Islet of Langerhans (tissue), 1 donor: Measurements from ENCODE around the gene NEAT1.

Source experiments
- FAIRE-seq: peaks from one replicate; lab custom pipeline; 2011; peaks lifted over from hg19 to GRCh38; lab: Jason Lieb, UNC

Gene NEAT1

DNA sequence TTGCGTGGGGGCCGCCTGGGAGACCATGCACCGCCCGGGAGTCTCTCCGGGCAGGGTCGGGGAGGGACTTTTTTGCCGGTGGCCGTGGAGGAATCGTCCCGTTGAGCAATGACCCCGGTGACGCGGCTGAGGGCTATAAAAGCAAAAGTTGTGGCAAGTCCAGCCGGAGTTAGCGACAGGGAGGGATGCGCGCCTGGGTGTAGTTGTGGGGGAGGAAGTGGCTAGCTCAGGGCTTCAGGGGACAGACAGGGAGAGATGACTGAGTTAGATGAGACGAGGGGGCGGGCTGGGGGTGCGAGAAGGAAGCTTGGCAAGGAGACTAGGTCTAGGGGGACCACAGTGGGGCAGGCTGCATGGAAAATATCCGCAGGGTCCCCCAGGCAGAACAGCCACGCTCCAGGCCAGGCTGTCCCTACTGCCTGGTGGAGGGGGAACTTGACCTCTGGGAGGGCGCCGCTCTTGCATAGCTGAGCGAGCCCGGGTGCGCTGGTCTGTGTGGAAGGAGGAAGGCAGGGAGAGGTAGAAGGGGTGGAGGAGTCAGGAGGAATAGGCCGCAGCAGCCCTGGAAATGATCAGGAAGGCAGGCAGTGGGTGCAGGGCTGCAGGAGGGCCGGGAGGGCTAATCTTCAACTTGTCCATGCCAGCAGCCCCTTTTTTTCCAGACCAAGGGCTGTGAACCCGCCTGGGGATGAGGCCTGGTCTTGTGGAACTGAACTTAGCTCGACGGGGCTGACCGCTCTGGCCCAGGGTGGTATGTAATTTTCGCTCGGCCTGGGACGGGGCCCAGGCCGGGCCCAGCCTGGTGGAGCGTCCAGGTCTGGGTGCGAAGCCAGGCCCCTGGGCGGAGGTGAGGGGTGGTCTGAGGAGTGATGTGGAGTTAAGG, at the start of gene NEAT1:
TSS of gene NEAT1 (plus strand) at position 166 of the 883 bp plus-strand sequence.
- FAIRE-seq = no peak

- no peak for FAIRE-seq
These were observed 48.6 kb upstream of the NEAT1 start for GRCh38 chr11:65373839-65374580.

- FAIRE-seq = no peak
These were observed 47.6 kb upstream of the NEAT1 start for GRCh38 chr11:65375012-65375411.

DNA sequence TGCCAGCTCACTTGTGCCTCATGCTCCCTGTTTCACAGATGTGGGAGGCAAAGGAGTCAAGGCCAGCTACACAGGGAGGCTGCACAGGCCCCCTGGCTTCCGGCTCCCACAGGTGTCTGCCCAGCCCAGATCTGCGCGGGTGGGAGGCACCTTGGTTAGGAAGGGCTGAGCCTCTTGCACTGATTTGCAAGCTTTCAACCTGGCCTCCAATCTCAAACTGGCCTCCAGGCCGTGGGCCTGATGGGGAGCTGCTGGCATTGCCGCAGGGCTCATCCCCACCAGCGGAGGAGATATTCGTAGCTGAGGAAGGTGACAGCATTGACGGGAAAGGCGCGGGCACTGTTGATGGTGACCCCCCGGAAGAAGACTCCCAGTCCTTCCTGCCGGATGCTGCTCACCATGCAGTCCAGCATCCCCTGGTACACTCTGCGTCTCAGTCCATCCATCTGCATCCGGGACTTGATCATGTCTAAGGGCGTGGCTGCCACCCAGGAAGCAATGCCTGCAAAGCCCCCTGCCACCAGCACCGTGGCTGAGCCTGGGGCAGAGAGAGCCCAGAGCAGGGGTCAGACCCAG, 46.4 kb upstream of the NEAT1 start:
- FAIRE-seq = no peak

DNA sequence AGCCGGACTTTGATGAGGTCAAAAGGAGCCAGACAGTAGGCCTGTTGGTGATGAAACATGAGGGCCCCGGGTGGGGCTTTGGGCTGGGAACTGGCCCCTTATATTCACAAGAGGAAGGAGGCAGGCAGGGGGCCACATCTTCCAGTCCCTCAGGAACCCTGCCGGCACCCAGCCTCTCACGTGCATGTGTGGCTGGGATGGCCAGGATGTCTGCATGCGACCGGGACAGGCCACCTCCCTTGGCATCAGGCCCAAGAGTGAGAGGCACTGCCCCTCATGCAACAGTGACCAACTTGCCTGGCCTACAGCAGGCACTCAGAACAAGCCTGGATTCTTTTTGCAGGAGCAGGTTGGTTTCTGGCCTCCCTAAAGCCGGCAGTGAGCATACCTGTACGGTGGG, 45.6 kb upstream of the NEAT1 start:
- no peak for FAIRE-seq

DNA sequence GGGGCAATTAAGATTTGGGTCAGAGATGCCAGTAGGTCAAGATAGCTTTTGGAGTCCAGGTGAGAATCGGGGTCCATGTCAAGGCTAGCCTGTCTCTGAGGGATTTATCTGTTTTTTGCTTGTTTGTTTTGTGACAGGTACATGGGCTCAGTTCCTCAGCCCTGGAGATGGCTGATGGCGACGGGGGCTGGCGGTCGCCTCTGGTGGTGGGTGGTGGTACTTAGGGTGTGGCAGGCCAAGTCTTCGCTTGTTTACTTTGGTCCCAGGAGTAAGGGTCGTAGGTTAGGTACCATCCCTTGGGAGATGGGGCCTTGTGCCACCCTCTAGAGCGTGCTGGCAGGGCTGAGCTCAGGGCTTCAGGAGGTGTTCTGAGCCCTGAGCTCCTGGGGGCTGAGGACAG, 44.8 kb upstream of the NEAT1 start:
- no peak for FAIRE-seq

GRCh38 chr11:65378208-65378927, 44.2 kb upstream of the NEAT1 start:
- FAIRE-seq = no peak

- FAIRE-seq = no peak
These were observed 43.5 kb upstream of the NEAT1 start for GRCh38 chr11:65378928-65379638.

DNA sequence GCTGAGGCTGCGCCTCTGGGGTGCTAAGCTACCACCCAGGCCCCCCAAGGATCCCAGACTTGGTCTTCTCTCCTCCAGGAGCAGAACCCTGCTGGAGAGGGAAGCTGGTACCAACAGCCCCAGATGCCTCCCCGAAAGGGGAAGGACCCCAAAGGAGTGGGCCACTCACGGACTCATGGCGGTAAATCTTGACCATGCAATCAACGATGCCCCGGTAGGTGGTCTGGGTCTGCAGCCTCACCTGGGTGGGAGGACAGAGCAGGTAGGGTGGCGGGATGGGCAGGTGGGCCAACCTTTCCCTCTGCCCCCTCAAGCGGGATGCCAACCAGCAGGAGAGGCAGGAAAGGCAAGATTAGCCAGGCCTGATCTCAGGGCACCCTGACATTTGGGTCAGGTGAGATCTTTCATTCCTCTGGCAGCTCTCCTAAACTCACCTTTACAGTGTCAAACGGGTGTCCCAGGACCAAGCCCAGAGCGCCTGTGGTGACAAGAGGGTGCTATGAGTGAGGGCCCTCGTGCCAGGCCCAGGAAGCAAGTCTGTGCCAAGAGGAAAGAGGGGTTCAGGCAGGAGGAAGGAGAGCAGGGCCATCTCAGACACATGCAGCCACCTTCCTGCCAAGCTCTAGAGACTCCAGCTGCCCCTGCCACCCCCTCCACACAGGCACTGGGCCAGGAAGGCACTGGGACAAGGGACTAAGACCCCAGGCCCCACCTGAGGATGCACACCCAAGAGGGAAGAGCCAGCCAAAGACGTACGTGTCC, 42.7 kb upstream of the NEAT1 start:
- no peak for FAIRE-seq

DNA sequence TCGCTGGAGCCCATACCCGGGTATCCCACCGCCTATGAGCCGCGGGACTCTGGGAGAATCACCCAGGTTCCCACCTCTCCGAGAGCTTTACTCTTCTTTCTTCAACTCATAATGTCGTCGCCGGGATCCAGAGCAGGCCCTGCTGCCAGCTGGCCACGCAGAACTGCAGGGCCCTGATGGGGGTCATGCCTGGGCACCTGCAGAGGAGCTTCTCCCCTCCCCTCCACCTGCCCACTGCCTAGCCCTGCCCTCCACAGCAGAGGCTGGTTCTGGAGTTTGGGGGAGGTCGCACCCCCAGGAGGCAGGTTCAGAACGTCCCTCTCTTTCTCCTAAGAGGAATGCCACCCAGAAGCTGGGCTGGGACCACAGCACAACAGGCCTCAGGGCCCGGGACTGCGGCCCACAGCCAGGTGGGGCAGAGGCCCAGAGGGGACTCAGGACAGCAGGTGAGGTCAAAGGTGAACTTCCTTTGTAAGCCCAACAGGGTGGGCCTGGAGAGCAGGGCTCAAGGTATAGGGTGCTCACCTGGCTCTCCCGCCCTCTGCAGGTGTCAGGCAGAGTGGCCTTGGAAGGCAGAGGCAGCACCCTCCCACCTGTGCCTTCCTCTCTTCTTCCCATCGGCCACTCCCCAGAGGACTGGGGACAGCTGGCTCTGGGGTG, 42.0 kb upstream of the NEAT1 start:
- FAIRE-seq = no peak

GRCh38 chr11:65381716-65382032, 40.9 kb upstream of the NEAT1 start:
- no peak for FAIRE-seq

- FAIRE-seq = no peak
These were observed 40.4 kb upstream of the NEAT1 start, which contains the start of gene SLC25A45 for GRCh38 chr11:65382033-65382803. SLC25A45 (minus strand) TSS chr11:65382646; CDS start chr11:65381951, 695 bp downstream.

GRCh38 chr11:65382804-65383368, 39.7 kb upstream of the NEAT1 start:
- no peak for FAIRE-seq

GRCh38 chr11:65383778-65384177, 38.8 kb upstream of the NEAT1 start:
- no peak for FAIRE-seq

GRCh38 chr11:65384301-65384889, 38.2 kb upstream of the NEAT1 start:
- no peak for FAIRE-seq

- FAIRE-seq = no peak
These were observed 36.1 kb upstream of the NEAT1 start, which contains the start of gene FRMD8 for GRCh38 chr11:65386307-65387140. FRMD8 (plus strand) TSS chr11:65386637; CDS start chr11:65387037, 400 bp downstream.

GRCh38 chr11:65388731-65389130, 33.9 kb upstream of the NEAT1 start:
- FAIRE-seq = no peak
